ENCODE data around the gene ECE2.
"Not testable (repeated sequence)": the region's sequence is repeated elsewhere in the genome, so short reads cannot be mapped to it uniquely, and the experiment has no call there.

Gene ECE2

DNA sequence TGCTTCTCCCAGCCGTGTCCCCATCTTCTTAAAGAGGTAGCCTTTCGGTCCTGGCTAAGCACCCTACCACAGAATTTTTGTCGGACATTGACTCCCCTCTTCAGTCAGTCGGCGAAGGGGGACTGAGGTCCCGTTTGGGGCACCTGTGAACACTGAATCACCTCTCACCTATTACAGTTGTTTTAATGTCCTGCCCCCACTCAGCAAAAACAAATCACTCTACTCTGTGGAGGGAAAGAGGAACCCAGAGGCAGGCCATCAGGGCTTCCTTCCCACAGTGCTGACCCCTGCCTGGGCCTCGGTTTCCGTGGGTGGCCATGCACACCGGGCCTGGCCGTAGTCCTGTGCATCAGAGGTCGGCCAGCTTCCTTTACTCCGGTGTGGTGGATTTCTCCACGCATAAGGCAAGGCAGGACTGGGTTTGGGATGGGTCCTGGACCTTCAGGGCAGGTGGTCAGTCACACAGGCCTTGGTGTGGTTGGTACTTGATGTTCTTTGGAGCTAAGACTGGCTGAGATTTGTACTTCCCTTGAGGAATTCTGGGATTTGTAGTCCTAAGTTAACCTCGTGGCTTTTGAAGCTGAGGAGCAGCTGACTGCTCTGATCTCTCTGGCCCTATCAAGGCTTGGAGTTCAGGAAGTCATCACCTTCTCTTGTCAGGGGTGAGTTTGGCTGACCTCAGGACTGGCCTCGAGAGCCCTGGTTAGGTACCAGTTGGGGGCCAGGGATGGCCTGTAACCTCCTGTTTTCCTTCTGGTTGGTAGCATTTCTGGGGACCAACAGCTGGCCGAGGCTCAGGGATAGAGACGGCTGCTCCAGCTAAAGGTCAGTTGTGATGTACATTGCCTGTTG is 61.0 kb downstream of the ECE2 start:
- TF ChIP-seq, protein P1, sequence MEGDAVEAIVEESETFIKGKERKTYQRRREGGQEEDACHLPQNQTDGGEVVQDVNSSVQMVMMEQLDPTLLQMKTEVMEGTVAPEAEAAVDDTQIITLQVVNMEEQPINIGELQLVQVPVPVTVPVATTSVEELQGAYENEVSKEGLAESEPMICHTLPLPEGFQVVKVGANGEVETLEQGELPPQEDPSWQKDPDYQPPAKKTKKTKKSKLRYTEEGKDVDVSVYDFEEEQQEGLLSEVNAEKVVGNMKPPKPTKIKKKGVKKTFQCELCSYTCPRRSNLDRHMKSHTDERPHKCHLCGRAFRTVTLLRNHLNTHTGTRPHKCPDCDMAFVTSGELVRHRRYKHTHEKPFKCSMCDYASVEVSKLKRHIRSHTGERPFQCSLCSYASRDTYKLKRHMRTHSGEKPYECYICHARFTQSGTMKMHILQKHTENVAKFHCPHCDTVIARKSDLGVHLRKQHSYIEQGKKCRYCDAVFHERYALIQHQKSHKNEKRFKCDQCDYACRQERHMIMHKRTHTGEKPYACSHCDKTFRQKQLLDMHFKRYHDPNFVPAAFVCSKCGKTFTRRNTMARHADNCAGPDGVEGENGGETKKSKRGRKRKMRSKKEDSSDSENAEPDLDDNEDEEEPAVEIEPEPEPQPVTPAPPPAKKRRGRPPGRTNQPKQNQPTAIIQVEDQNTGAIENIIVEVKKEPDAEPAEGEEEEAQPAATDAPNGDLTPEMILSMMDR (IDR thresholded peaks at IDR 0.05) = no peak
- DNase-seq (ENCODE audit: low spot score) = no peak
- peak overlapping the region; percentile 96 to 98 for H3K27ac ChIP-seq
- H3K4me3 ChIP-seq = peak overlapping the region; percentile 89

DNA sequence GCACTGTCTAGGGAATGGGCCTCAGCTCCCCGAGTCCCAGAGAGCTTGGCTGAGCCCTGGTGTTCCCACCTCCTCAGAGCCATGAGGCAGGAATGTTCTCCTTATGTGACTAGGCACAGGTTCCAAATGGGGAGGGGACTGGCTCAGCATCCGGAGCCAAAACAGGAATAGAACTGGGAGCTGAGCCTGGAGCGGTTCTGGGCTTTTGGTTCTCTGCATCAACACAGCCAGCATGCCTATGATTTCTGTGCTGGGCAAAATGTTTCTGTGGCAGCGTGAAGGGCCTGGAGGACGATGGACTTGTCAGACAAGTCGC is 61.5 kb downstream of the ECE2 start, which contains the start of gene FAM131A:
Gene FAM131A (plus strand): TSS at position 202 of the 316 bp plus-strand sequence. CDS start 31 bp downstream, at position 233.
- peak; percentile 94 for DNase-seq (ENCODE audit: low spot score)
- Histone ChIP-seq H3K27ac (peak within 1 kb of the TSS; percentile 96 to 98), H3K4me3 (peak within 1 kb of the TSS; percentile 89)
- TF ChIP-seq, protein P1 (IDR thresholded peaks at IDR 0.05) = no peak

DNA sequence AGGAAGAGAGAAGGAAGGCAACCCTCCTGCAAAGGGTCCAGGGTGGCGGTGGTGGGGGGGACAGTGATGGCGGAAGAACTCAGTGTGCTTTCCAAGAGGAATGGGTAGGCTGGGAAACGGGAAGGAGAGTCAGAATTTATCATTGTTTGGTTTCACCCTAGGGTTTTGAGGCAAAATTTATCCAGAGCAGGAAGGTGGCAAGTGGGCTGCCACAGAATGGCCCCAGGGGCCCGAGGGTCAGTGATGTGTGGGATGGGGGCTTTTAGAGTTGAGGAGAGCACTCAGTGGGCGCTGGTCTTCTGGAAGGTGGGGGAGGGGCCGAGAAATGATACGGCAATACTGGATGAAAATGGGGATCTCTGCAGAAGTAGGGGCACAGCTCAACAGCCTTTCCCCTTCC is 62.2 kb downstream of the ECE2 start:
- Histone ChIP-seq H3K27ac (peak overlapping the region; percentile 96 to 98), H3K4me3 (peak overlapping the region; percentile 89)
- DNase-seq (ENCODE audit: low spot score) = no peak
- TF ChIP-seq, protein P1 (IDR thresholded peaks at IDR 0.05) = no peak

DNA sequence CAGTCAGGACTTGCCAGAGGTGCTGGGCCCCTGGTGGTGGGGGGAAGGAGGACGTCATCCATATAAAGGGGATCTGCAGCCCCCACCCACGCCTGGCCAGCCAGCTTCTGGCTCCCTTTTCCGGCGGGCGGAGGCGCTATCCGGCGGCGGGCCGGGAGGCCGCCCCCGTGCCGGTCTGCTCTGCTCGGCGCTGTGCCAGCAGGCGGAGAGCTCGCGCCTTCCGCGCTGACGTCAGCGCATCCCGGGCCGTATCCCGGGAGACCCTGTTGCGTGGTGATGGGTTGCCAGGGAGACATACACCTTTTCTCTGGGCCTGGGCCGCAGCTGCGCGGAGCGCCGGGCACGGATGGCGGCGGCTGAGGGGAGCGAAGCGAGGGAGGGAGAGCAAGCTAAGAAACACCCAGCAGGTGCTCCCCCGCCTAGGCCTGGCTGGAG is 62.7 kb downstream of the ECE2 start:
- peak; percentile 95 for DNase-seq (ENCODE audit: low spot score)
- Histone ChIP-seq H3K27ac (peak overlapping the region; percentile 96 to 98), H3K4me3 (peak overlapping the region; percentile 89)
- TF ChIP-seq, protein P1 (IDR thresholded peaks at IDR 0.05) = no peak

DNA sequence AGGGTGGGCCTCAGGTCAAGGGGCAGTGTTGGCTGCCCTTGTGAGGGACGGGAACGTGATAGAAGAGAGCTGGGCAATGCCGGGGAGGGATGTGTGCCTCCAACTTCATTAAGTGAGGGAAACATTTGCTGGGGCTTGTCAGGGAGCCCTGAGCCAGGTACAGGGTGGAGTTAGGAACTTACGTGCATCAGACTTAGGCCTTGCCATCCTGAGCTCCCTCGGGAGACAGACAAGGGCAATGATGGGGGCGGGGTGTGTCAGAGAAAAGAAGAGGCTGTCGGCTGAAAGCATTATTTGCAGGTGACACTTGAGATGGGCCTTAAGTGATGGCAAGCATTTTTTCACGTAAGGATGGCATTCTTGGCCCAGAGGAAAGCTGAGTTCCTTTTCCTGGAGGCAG is 63.2 kb downstream of the ECE2 start:
- TF ChIP-seq, protein P1 (IDR thresholded peaks at IDR 0.05) = no peak
- H3K27ac ChIP-seq = peak overlapping the region; percentile 96 to 98
- H3K4me3 ChIP-seq = peak overlapping the region; percentile 89
- no peak for DNase-seq (ENCODE audit: low spot score)

DNA sequence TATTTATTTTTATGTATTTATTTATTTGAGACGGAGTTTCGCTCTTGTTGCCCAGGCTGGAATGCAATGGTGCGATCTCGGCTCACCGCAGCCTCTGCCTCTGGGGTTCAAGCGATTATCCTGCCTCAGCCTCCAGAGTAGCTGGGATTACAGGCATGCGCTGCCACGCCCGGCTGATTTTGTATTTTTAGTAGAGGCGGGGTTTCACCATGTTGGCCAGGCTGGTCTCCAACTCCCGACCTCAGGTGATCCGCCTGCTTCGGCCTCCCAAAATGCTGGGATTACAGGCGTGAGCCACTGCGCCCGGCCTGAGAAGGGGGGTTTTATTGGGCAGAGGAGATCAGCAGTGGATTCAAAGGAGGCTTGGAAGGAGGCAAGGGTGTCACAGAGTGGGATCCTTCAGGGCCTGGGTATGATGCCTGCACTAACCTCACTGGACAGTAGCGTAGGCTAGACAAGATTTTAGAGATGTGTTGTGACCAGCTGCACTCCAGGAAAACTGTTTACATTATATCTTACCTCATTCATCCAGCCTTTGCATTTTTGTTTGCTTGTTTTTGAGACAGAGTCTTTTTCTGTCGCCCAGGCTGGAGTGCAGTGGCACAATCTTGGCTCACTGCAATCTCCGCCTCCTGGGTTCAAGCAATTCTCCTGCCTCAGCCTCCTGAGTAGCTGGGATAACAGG is 63.8 kb downstream of the ECE2 start:
- DNase-seq (ENCODE audit: low spot score); H3K4me3 ChIP-seq: not testable (repeated sequence)
- peak overlapping the region; percentile 96 to 98 for H3K27ac ChIP-seq

DNA sequence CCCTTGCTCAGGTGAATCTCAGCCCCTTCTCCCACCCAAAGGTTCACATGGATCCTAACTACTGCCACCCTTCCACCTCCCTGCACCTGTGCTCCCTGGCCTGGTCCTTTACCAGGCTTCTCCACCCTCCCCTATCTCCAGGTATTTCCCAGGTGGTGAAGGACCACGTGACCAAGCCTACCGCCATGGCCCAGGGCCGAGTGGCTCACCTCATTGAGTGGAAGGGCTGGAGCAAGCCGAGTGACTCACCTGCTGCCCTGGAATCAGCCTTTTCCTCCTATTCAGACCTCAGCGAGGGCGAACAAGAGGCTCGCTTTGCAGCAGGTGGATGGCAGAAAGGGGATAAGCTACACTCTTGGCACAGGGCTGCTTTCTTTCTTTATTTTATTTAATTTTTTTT is 66.1 kb downstream of the ECE2 start:
- no peak for DNase-seq (ENCODE audit: low spot score)
- Histone ChIP-seq H3K4me3 (no peak overlapping the region), H3K27ac (no peak overlapping the region)
- TF ChIP-seq, protein P1 (IDR thresholded peaks at IDR 0.05) = no peak

All from coronary artery (tissue), 2 donors.